ENCODE data around the gene PJA1.

Gene PJA1

GRCh38 chrX:69161786-69162349 lies 3.4 kb downstream of the PJA1 start:
- Histone ChIP-seq H3K27ac (no peak overlapping the region), H3K4me2 (no peak overlapping the region), H4K20me1 (ENCODE audit: insufficient read depth) (no peaks in the 10 kb centered on the region), H3K36me3 (ENCODE audit: insufficient read depth) (no peaks in the 10 kb centered on the region), H3K27me3 (ENCODE audit: insufficient read depth, low read depth) (no peaks in the 10 kb centered on the region), H3K4me3 (IDR thresholded peaks at IDR 0.05; ENCODE audit: insufficient read depth, low read depth, low read length) (no peak overlapping the region), H3K4me1 (ENCODE audit: low read depth, poor library complexity, severe bottlenecking) (peaks cover 5% of the 10 kb centered on the region), H2AFZ (ENCODE audit: low read depth) (no peak overlapping the region), H3K9ac (no peak overlapping the region), H3K79me2 (ENCODE audit: insufficient read depth, low read depth) (no peaks in the 10 kb centered on the region)
- no peak for TF ChIP-seq CTCF (conservative IDR thresholded peaks at IDR 0.05; ENCODE audit: low read depth, low read length)

- H4K20me1 ChIP-seq (ENCODE audit: insufficient read depth) = no peaks in the 10 kb centered on the region
- no peak overlapping the region for H3K4me2 ChIP-seq
- peaks cover 5% of the 10 kb centered on the region for H3K4me1 ChIP-seq (ENCODE audit: low read depth, poor library complexity, severe bottlenecking)
- H2AFZ ChIP-seq (ENCODE audit: low read depth) = no peak overlapping the region
- TF ChIP-seq CTCF (conservative IDR thresholded peaks at IDR 0.05; ENCODE audit: low read depth, low read length) = no peak
- no peak overlapping the region for H3K27ac ChIP-seq
- H3K36me3 ChIP-seq (ENCODE audit: insufficient read depth) = no peaks in the 10 kb centered on the region
- no peak overlapping the region for H3K4me3 ChIP-seq (IDR thresholded peaks at IDR 0.05; ENCODE audit: insufficient read depth, low read depth, low read length)
- no peaks in the 10 kb centered on the region for H3K27me3 ChIP-seq (ENCODE audit: insufficient read depth, low read depth)
- H3K9ac ChIP-seq = no peak overlapping the region
- H3K79me2 ChIP-seq (ENCODE audit: insufficient read depth, low read depth) = no peaks in the 10 kb centered on the region
Measured at GRCh38 chrX:69161371-69161770, 3.9 kb downstream of the PJA1 start.

- Histone ChIP-seq H3K79me2 (ENCODE audit: insufficient read depth, low read depth) (no peaks in the 10 kb centered on the region), H4K20me1 (ENCODE audit: insufficient read depth) (no peaks in the 10 kb centered on the region), H3K27me3 (ENCODE audit: insufficient read depth, low read depth) (no peaks in the 10 kb centered on the region), H3K36me3 (ENCODE audit: insufficient read depth) (no peaks in the 10 kb centered on the region), H3K4me3 (IDR thresholded peaks at IDR 0.05; ENCODE audit: insufficient read depth, low read depth, low read length) (no peak overlapping the region), H3K4me2 (no peak overlapping the region), H3K4me1 (ENCODE audit: low read depth, poor library complexity, severe bottlenecking) (no peaks in the 10 kb centered on the region), H3K27ac (no peak overlapping the region), H3K9ac (no peak overlapping the region), H2AFZ (ENCODE audit: low read depth) (no peak overlapping the region)
- TF ChIP-seq CTCF (conservative IDR thresholded peaks at IDR 0.05; ENCODE audit: low read depth, low read length) = peak; percentile 48; the same call in 1 of the 2 replicates
Measured at GRCh38 chrX:69158166-69158980, 6.9 kb downstream of the PJA1 start.

- Histone ChIP-seq H3K27ac (no peak overlapping the region), H2AFZ (ENCODE audit: low read depth) (no peak overlapping the region), H4K20me1 (ENCODE audit: insufficient read depth) (no peaks in the 10 kb centered on the region), H3K4me2 (no peak overlapping the region), H3K4me1 (ENCODE audit: low read depth, poor library complexity, severe bottlenecking) (no peaks in the 10 kb centered on the region), H3K36me3 (ENCODE audit: insufficient read depth) (no peaks in the 10 kb centered on the region), H3K27me3 (ENCODE audit: insufficient read depth, low read depth) (no peaks in the 10 kb centered on the region), H3K79me2 (ENCODE audit: insufficient read depth, low read depth) (no peaks in the 10 kb centered on the region), H3K9ac (no peak overlapping the region), H3K4me3 (IDR thresholded peaks at IDR 0.05; ENCODE audit: insufficient read depth, low read depth, low read length) (no peak overlapping the region)
- TF ChIP-seq CTCF (conservative IDR thresholded peaks at IDR 0.05; ENCODE audit: low read depth, low read length) = no peak
Measured at GRCh38 chrX:69156638-69157037, 8.6 kb downstream of the PJA1 start.
